ENCODE data around the gene VPS52.
"Not testable (repeated sequence)": the region's sequence is repeated elsewhere in the genome, so short reads cannot be mapped to it uniquely, and the experiment has no call there.

Gene VPS52

GRCh38 chr6:33249732-33250630 is 21.7 kb downstream of the VPS52 start:
- DNase-seq (ENCODE audit: low read depth in 2 of 2) = no peak

GRCh38 chr6:33248932-33249731 is 22.5 kb downstream of the VPS52 start:
- DNase-seq (ENCODE audit: low read depth in 2 of 2) = peak; percentile 89 to 94

DNA sequence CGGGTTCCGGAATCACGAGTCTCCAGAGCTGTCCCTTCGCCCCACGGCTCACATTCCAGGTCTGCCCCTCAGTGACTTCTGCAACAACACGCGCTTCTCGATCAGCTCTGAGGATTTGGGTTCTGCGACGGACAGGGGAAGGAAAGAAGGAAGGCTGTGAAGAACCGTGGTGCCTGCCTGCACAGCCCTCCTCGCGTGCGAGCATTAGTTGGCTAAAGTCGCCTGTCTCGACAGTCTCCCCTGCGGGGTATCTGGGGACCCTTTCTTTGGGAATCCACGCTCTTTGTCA is 23.1 kb downstream of the VPS52 start:
- DNase-seq (ENCODE audit: low read depth in 2 of 2) = no peak

DNA sequence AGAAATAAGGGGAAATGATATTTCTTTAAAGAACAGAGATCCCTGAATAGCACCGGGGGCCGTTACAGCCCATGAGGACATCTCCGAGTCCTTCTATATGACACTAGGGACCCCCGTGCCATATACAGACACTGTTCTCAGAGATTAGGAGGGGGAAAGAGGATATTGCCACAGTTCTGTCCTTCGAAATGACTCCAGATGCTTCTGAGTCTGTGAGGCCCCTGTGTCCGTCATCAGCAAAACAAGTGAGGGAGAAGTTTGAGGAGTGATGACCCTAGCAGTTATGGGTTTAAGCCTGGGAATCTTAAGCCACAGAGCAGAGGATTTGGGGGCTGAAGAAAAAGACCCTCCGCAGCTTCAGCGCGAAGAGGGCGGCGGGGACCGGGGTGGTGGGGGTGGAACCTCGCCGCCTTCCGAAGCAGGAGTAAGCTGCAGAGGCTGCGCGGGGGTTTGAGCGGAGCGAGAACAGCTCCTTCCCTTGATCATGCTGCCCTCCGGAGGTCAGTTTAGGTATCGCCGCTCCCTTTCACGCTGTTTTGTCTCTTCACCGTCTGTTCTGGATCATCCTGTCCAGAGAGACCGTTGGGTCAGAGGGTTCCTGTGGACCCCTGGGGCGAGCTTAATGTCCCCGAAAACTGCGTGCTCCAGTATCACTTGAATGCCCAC is 23.6 kb downstream of the VPS52 start:
- peak; percentile 78 to 95 for DNase-seq (ENCODE audit: low read depth in 2 of 2)

DNA sequence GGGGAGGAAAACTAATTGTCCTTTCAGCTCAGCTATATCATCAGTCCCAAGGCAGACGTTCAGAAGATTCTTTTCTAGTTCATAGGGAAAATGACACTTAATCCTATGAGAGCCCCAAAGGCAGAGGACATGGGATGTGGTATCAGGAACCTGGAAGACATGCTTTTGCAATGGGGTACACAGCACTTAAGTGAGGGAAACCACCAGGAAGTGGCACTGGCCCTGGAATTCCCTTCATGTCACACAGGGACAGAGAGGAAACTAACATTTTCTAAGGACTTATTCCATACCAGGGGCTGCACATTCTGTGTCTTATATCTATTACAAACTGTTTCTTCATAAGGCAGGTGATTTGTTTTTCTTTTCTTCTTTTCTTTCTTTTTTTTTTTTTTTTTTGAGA is 28.2 kb downstream of the VPS52 start:
- DNase-seq (ENCODE audit: low read depth in 2 of 2) = no peak

DNA sequence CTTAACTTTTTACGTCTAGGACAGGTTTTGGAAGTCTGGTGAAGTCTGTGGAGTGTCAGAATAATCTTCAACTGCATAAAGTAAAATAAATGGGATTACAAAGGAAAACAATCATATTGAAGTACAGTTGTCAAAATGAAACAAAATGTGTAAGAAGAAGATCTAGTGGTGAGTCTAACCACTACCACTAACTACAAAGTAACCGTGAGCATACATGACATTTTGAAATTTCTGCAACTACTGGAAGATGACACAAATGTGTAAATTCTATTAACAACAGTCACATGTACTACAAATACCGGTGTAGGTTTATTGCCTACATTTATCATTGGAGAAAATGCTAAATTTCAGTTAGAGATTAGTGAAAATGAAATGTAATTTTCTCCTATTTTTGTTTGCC is 29.7 kb downstream of the VPS52 start:
- DNase-seq (ENCODE audit: low read depth in 2 of 2) = no peak

DNA sequence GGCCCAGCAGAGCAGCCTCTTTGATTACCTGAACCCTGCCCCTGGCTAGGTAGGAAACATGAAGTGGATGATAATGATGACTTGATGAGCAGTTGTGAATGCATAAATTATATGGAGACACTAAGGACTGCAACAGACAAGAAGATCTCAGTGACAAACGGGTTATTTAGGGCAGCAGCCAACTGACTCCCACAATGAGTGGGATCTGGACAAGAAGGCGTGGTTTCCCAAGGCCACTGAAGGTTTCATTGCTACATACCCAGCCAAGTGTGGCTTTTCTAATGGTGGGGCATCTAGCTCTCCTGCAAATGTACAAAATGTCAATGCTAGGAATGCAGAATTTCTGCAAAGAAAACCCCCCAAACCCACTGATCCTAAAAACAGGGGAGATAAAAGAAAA is 33.9 kb downstream of the VPS52 start:
- no peak for DNase-seq (ENCODE audit: low read depth in 2 of 2)

DNA sequence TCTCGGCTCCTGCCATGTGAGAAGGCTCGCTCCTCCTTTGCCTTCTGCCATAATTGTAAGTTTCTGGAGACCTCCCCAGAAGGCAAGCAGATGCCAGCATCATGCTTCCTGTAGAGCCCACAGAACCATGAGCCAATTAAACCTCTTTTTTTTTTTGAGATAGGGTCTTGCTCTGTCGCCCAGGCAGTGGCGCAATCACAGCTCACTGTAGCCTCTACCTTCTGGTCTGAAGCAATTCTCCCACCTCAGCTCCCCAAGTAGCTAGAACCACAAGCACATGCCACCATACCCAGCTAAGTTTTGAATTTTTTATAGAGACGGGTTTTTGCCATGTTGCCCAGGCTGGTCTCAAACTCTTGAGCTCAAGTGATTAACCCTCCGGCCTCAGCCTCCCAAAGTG is 34.8 kb downstream of the VPS52 start:
- DNase-seq (ENCODE audit: low read depth in 2 of 2) = no peak

DNA sequence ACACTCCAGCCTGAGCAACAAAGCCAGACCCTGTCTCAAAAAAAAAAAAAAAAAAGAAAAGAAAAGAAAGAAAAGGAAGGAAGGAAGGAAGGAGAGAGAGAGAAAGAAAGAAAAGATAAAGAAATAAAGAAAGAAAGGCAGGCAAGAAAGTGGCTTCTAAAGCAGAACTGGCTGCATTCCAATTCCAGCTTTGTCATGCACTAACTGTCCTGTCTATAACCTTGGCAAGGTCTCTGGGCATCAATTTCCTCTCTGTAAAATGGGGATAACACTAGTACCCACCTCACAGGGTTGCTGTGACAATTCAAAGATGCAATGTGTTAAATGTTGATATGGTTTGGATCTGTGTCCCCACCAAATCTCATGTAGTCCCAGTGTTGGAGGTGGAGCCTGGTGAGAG is 35.3 kb downstream of the VPS52 start:
- DNase-seq (ENCODE audit: low read depth in 2 of 2) = no peak

- no peak for DNase-seq (ENCODE audit: low read depth in 2 of 2)
Observed at GRCh38 chr6:33235221-33235634, 36.4 kb downstream of the VPS52 start.

- not testable (repeated sequence) for DNase-seq (ENCODE audit: low read depth in 2 of 2)
Observed at GRCh38 chr6:33226503-33227120, 45.1 kb downstream of the VPS52 start.

DNA sequence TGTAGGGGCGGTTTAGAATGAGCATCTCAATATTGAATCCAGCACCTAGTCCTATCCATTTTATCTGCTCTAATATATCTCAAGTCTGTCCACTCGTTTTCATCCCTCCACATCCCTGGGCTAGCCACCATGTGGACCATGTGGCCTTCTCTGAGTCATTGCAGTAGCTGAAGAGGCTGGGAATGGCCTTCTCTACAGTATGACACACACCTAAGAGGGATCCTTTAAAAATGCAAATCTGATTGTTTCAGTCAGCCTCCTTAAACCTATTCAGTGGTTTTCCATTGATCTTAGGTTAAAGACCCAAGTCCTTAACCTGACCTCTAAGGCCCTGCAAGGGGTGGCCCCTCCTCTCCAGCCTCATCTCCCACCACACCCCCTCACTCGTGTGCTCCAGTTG is 54.0 kb downstream of the VPS52 start:
- no peak for DNase-seq (ENCODE audit: low read depth in 2 of 2)

DNA sequence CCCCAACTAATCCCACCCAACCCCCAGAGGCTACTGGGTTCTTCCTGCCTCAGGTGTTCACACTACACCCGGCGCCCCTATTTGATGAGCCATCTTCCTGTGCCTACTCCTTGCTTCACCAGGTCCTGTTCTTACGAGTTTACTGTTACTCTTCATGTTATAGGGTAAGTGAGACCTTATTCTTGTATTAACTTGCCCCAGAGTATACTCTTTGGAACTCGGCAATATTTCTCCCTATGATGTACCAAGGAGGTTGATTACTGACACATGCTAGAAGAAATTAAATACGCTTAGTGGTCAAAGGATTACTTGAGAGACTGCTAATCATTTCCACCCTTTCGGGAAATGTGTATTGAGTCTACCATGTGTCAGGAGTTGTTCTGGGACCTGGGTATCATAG is 54.4 kb downstream of the VPS52 start:
- no peak for DNase-seq (ENCODE audit: low read depth in 2 of 2)

- no peak for DNase-seq (ENCODE audit: low read depth in 2 of 2)
Observed at GRCh38 chr6:33216117-33216649, 55.5 kb downstream of the VPS52 start.

- DNase-seq (ENCODE audit: low read depth in 2 of 2) = no peak
Observed at GRCh38 chr6:33215271-33216116, 56.2 kb downstream of the VPS52 start.

- no peak for DNase-seq (ENCODE audit: low read depth in 2 of 2)
Observed at GRCh38 chr6:33213989-33214335, 57.7 kb downstream of the VPS52 start.

GRCh38 chr6:33213166-33213988 is 58.3 kb downstream of the VPS52 start:
- no peak for DNase-seq (ENCODE audit: low read depth in 2 of 2)

GRCh38 chr6:33212857-33213165 is 58.9 kb downstream of the VPS52 start:
- DNase-seq (ENCODE audit: low read depth in 2 of 2) = no peak

DNA sequence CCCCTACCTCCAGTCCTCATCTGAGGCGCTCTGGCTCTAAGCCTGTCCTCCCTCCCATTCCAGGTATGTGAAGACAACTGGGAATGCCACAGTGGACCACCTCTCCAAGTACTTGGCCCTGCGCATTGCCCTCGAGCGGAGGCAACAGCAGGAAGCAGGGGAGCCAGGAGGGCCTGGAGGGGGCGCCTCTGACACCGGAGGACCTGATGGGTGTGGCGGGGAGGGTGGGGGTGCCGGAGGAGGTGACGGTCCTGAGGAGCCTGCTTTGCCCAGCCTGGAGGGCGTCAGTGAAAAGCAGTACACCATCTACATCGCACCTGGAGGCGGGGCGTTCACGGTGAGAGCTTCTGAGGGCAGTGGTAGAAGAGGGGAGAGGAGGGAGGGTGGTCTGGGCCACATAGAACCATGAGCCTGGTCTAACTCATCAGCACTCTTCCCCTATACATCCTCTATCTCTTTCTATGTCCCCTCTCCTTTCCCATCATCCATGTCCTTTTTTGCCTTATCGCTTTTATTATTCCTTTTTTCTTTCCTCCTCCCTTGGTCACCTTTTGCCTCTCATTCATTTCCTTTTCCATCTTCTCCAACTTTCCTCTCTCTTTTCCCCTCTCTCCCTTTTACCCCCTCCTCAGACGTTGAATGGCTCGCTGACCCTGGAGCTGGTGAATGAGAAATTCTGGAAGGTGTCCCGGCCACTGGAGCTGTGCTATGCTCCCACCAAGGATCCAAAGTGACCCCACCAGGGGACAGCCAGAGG is 59.8 kb downstream of the VPS52 start:
- DNase-seq (ENCODE audit: low read depth in 2 of 2) = no peak

GRCh38 chr6:33211136-33211535 is 60.5 kb downstream of the VPS52 start:
- DNase-seq (ENCODE audit: low read depth in 2 of 2) = no peak

Data from stimulated activated CD4-positive, alpha-beta T cell treated with anti-CD3 and anti-CD28 coated beads, Interleukin-12 subunit alpha, Interleukin-12 subunit beta, amount 100 ng/mL, for 24 hours (primary cell).